ENCODE measurements around the gene TSPAN7. TPM values are rescaled to one million over a fixed set of nuclear protein-coding genes. Genes with fewer than 3 reads are reported as not detected.

TSPAN7 gene
- total RNA-seq, 2 donors from 2014 or later, result 6.2 to 15.1 TPM

GRCh38 chrX:38606821-38607220, 45.5 kb downstream of the TSPAN7 start:
- WGBS, 2 experiments (ENCODE audit: insufficient coverage in 1 of 2, insufficient read length in 1 of 2), result 94 to 100% methylated on average over 2 to 3 of the region's 3 CpGs
- H3K9ac ChIP-seq (ENCODE audit: extremely low read depth, low read length, poor library complexity, severe bottlenecking), result no peak overlapping the region
- H3K9me3 Mint-ChIP-seq, result peaks cover 21% of the 10 kb centered on the region
- H3K4me1 Mint-ChIP-seq, result peaks cover 2% of the 10 kb centered on the region
- no peaks in the 10 kb centered on the region for H3K36me3 Mint-ChIP-seq (ENCODE audit: low read depth)
- H3K4me3 Mint-ChIP-seq, result no peak overlapping the region
- H3K27me3 ChIP-seq (ENCODE audit: control insufficient read depth, insufficient read depth, low read length, poor library complexity, severe bottlenecking), result no peaks in the 10 kb centered on the region
- no peak overlapping the region for H3K27ac ChIP-seq (ENCODE audit: low read depth, low read length)
- no peak for TF ChIP-seq CTCF (conservative IDR thresholded peaks at IDR 0.05)
- H3K9me3 ChIP-seq (ENCODE audit: control insufficient read depth, low read length), result no peaks in the 10 kb centered on the region
- H3K27me3 Mint-ChIP-seq (ENCODE audit: insufficient read depth), result no peaks in the 10 kb centered on the region
- H3K4me3 ChIP-seq (ENCODE audit: low read length), result no peak overlapping the region
- no peaks in the 10 kb centered on the region for H3K36me3 ChIP-seq (ENCODE audit: control insufficient read depth, insufficient read depth, low read length)
- no peak overlapping the region for H3K27ac Mint-ChIP-seq
- H3K4me1 ChIP-seq (ENCODE audit: control insufficient read depth, insufficient read depth, low read length), result no peaks in the 10 kb centered on the region
- no peak for DNase-seq

GRCh38 chrX:38607976-38608375, 46.6 kb downstream of the TSPAN7 start:
- no peaks in the 10 kb centered on the region for H3K4me1 ChIP-seq (ENCODE audit: control insufficient read depth, insufficient read depth, low read length)
- Mint-ChIP-seq H3K27me3 (ENCODE audit: insufficient read depth) (no peaks in the 10 kb centered on the region), H3K9me3 (peaks cover 14% of the 10 kb centered on the region), H3K4me3 (no peak overlapping the region), H3K27ac (no peak overlapping the region), H3K4me1 (peaks cover 2% of the 10 kb centered on the region), H3K36me3 (ENCODE audit: low read depth) (no peaks in the 10 kb centered on the region)
- H3K9ac ChIP-seq (ENCODE audit: extremely low read depth, low read length, poor library complexity, severe bottlenecking), result no peak overlapping the region
- 100% methylated on average over 2 to 3 of the region's 4 CpGs for WGBS, 2 experiments (ENCODE audit: insufficient coverage in 1 of 2, insufficient read length in 1 of 2)
- H3K9me3 ChIP-seq (ENCODE audit: control insufficient read depth, low read length), result no peaks in the 10 kb centered on the region
- no peak overlapping the region for H3K4me3 ChIP-seq (ENCODE audit: low read length)
- no peak overlapping the region for H3K27ac ChIP-seq (ENCODE audit: low read depth, low read length)
- H3K27me3 ChIP-seq (ENCODE audit: control insufficient read depth, insufficient read depth, low read length, poor library complexity, severe bottlenecking), result no peaks in the 10 kb centered on the region
- no peaks in the 10 kb centered on the region for H3K36me3 ChIP-seq (ENCODE audit: control insufficient read depth, insufficient read depth, low read length)
- no peak for TF ChIP-seq CTCF (conservative IDR thresholded peaks at IDR 0.05)
- no peak for DNase-seq

- Histone ChIP-seq H3K9me3 (ENCODE audit: control insufficient read depth, low read length) (no peaks in the 10 kb centered on the region), H3K27ac (ENCODE audit: low read depth, low read length) (no peak overlapping the region), H3K9ac (ENCODE audit: extremely low read depth, low read length, poor library complexity, severe bottlenecking) (no peak overlapping the region), H3K27me3 (ENCODE audit: control insufficient read depth, insufficient read depth, low read length, poor library complexity, severe bottlenecking) (no peaks in the 10 kb centered on the region), H3K4me1 (ENCODE audit: control insufficient read depth, insufficient read depth, low read length) (no peaks in the 10 kb centered on the region), H3K4me3 (ENCODE audit: low read length) (no peak overlapping the region), H3K36me3 (ENCODE audit: control insufficient read depth, insufficient read depth, low read length) (no peaks in the 10 kb centered on the region)
- no peak for TF ChIP-seq CTCF (conservative IDR thresholded peaks at IDR 0.05)
- no peaks in the 10 kb centered on the region for H3K36me3 Mint-ChIP-seq (ENCODE audit: low read depth)
- H3K9me3 Mint-ChIP-seq, result peaks cover 26% of the 10 kb centered on the region
- no peak overlapping the region for H3K4me3 Mint-ChIP-seq
- H3K27ac Mint-ChIP-seq, result no peak overlapping the region
- peaks cover 2% of the 10 kb centered on the region for H3K4me1 Mint-ChIP-seq
- DNase-seq, result no peak
- no peaks in the 10 kb centered on the region for H3K27me3 Mint-ChIP-seq (ENCODE audit: insufficient read depth)
- 77 to 87% methylated on average over 3 to 6 of the region's 6 CpGs for WGBS, 2 experiments (ENCODE audit: insufficient coverage in 1 of 2, insufficient read length in 1 of 2)
These were observed 49.5 kb downstream of the TSPAN7 start for GRCh38 chrX:38610849-38611248.
